GM23248 (cell line): ENCODE measurements around the gene CDAN1. TPM values are rescaled to one million over a fixed set of nuclear protein-coding genes. Genes with fewer than 3 reads are reported as not detected.

ENCODE experiments used
- DNase-seq: peaks from one replicate; pipeline ENCODE4 v3.0.0-alpha.2; 2015
- H2AFZ ChIP-seq: fragments of 200-600 bp; sonication (generic); 2 replicates; pipeline ENCODE4 v1.6.1; 2016; ENCODE audit warnings: antibody characterized with exemption
- H3F3A ChIP-seq: fragments of 200-600 bp; sonication (generic); 2 replicates; pipeline ENCODE4 v1.6.1; 2016; ENCODE audit warnings: mild to moderate bottlenecking, antibody characterized with exemption, mixed run types; ENCODE audit not compliant: insufficient read depth
- H3K27ac ChIP-seq: fragments of 200-600 bp; sonication (generic); 2 replicates; pipeline ENCODE4 v1.5.1; 2016; ENCODE audit warnings: mild to moderate bottlenecking
- H3K27me3 ChIP-seq: fragments of 200-600 bp; sonication (generic); replicated peaks from 2 replicates; pipeline ENCODE4 v1.6.1; 2016; ENCODE audit warnings: mild to moderate bottlenecking; ENCODE audit not compliant: insufficient read depth
- H3K36me3 ChIP-seq: fragments of 200-600 bp; sonication (generic); 2 replicates; pipeline ENCODE4 v1.6.1; 2016; ENCODE audit warnings: low read depth, mild to moderate bottlenecking
- H3K4me1 ChIP-seq: fragments of 200-600 bp; sonication (generic); 2 replicates; pipeline ENCODE4 v1.6.1; 2016; ENCODE audit warnings: mild to moderate bottlenecking; ENCODE audit not compliant: insufficient read depth
- H3K4me2 ChIP-seq: fragments of 200-600 bp; sonication (generic); one replicate; pipeline ENCODE4 v1.6.1; 2016; ENCODE audit warnings: mild to moderate bottlenecking; ENCODE audit not compliant: unreplicated experiment
- H3K4me3 ChIP-seq: fragments of 200-600 bp; sonication (generic); 2 replicates; pipeline ENCODE4 v1.5.1; 2016; ENCODE audit warnings: mild to moderate bottlenecking
- H3K79me2 ChIP-seq: fragments of 200-600 bp; sonication (generic); 2 replicates; pipeline ENCODE4 v1.6.1; 2016; ENCODE audit warnings: mild to moderate bottlenecking; ENCODE audit not compliant: insufficient read depth
- H3K9ac ChIP-seq: fragments of 200-600 bp; sonication (generic); 2 replicates; pipeline ENCODE4 v1.6.1; 2016; ENCODE audit warnings: mild to moderate bottlenecking
- H3K9me2 ChIP-seq: fragments of 200-600 bp; sonication (generic); 2 replicates; pipeline ENCODE4 v1.6.1; 2016; ENCODE audit warnings: mixed run types, mild to moderate bottlenecking, moderate library complexity; ENCODE audit not compliant: insufficient read depth
- H3K9me3 ChIP-seq: fragments of 200-600 bp; sonication (generic); one replicate; pipeline ENCODE4 v1.6.1; 2017; ENCODE audit warnings: low read depth
- H4K20me1 ChIP-seq: fragments of 200-600 bp; sonication (generic); 2 replicates; pipeline ENCODE4 v1.6.0; 2016; ENCODE audit not compliant: insufficient read depth
- EZH2 ChIP-seq: fragments of 200-600 bp; sonication (generic); IDR thresholded peaks from 2 replicates; pipeline ENCODE4 v1.6.1; 2018; ENCODE audit warnings: antibody characterized with exemption, mild to moderate bottlenecking; ENCODE audit not compliant: insufficient read depth, poor library complexity, severe bottlenecking
- EZH2phosphoT487 ChIP-seq: fragments of 200-600 bp; sonication (generic); IDR thresholded peaks from 2 replicates; pipeline ENCODE4 v1.6.1; 2018; ENCODE audit warnings: antibody characterized with exemption, moderate library complexity, mild to moderate bottlenecking, low read depth; ENCODE audit not compliant: insufficient read depth
- WGBS, 2 experiments: methylation state at CpG; one replicate each; pipeline ENCODE4 v1.1.6; 2015 to 2017; ENCODE audit warnings: low lambda C conversion rate in 2 of 2, low coverage in 1 of 2; ENCODE audit errors: missing lambda C conversion rate in 2 of 2; 5-methylcytosine and 5-hydroxymethylcytosine counted together
- in situ Hi-C: fragments of 300-500 bp; cut with MboI; formaldehyde crosslinking; loops from 2 replicates; pipeline ENCODE4 v1.15.0; 2020
- polyA plus RNA-seq: library from polyadenylated mRNA; unstranded; fragments of >200 nt; fragmentation: Nextera tagmentation; extraction: Ambion mirVana; gene quantifications from 2 replicates; pipeline ENCODE4 v1.2.1, GENCODE V29; 2016
- total RNA-seq: library from RNA; depleted of rRNA; stranded (reverse); fragments of >200 nt; shearing (Covaris generic); gene quantifications from 2 replicates; pipeline ENCODE4 v1.2.3, GENCODE V29; 2014

Gene CDAN1
- total and polyA plus RNA-seq, 2 experiments from 2014 or later: 5.3 to 13.0 TPM

DNA sequence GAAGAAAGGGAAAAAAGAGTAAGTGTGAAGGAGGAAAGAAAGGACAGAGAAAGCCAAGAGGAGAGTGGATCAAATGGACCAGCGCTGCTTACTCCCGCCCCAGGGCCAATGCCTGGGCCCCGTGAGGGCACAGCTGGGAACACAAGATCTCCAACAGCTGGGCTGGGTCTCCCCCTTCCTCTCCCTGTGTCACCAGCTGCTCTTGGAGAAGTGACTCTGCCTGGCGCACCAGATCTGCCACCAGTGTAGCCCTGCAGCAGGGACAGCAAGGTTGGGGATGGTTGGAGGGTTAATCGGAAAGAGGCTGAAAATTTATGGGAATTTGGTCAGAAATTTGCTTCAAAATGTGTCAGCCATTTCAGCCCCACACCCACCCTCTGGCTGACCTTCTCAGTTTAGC lies 8.4 kb downstream of the CDAN1 start:
- no peaks in the 10 kb centered on the region for H3K4me1 ChIP-seq
- H2AFZ ChIP-seq: no peak overlapping the region
- H3K4me3 ChIP-seq: no peak overlapping the region
- H3K36me3 ChIP-seq: peaks cover 17% of the 10 kb centered on the region; the same call in 1 of the 2 replicates
- no peaks in the 10 kb centered on the region for H3K79me2 ChIP-seq
- WGBS, 2 experiments: 86 to 87% methylated on average over 5 of the region's 5 CpGs
- no peak overlapping the region for H3K9ac ChIP-seq
- no peaks in the 10 kb centered on the region for H3K9me3 ChIP-seq
- no peak for DNase-seq
- H3K4me2 ChIP-seq: no peak overlapping the region
- H3K27ac ChIP-seq: no peak overlapping the region
- TF ChIP-seq EZH2 (no peak), EZH2phosphoT487 (no peak)
- no peaks in the 10 kb centered on the region for H3K9me2 ChIP-seq
- in situ Hi-C loops: no loop called here
- H3K27me3 ChIP-seq: no peaks in the 10 kb centered on the region
- no peaks in the 10 kb centered on the region for H4K20me1 ChIP-seq
- H3F3A ChIP-seq: no peaks in the 10 kb centered on the region

DNA sequence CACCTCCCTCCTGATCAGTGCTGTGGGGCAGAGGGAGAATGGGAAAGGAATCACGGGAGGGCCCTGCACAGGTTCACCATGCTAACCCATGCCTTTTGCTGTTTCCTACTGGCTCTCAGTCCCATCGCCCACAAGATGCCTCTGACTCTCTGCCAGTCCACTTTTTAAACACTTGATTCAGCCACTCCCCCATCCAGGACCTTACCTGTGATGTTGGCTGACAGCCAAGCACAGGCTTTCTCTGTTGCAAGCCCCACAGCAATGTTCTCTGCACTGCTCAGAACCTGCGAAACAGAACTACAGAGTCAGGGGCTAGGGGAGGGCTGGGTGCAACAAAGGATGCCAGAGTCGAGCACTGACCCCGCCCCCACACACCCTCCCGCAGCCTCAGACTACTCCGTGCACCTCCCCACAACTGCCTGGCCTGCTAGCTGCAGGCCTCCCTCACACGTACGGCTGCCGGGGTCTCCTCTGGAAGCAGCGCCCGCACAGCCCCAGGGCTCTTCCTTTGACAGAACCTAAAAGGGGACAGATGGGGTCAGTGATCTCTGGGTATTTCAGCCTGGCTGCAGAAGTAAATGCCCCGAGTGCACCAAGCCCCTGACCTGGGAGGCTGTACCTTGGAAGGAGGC lies 9.1 kb downstream of the CDAN1 start:
- WGBS, 2 experiments: 80 to 81% methylated on average over 12 to 13 of the region's 13 CpGs
- Histone ChIP-seq H3K9me2 (no peaks in the 10 kb centered on the region), H4K20me1 (no peaks in the 10 kb centered on the region), H3K4me3 (no peak overlapping the region), H3K27me3 (no peaks in the 10 kb centered on the region), H3K4me2 (no peak overlapping the region), H3K36me3 (peaks cover 22% of the 10 kb centered on the region; the same call in 1 of the 2 replicates), H3K4me1 (no peaks in the 10 kb centered on the region), H3F3A (no peaks in the 10 kb centered on the region), H3K9ac (no peak overlapping the region), H3K79me2 (no peaks in the 10 kb centered on the region), H2AFZ (no peak overlapping the region), H3K9me3 (no peaks in the 10 kb centered on the region), H3K27ac (no peak overlapping the region)
- TF ChIP-seq EZH2: no peak
- no peak for TF ChIP-seq EZH2phosphoT487
- in situ Hi-C loops: no loop called here
- DNase-seq: no peak

DNA sequence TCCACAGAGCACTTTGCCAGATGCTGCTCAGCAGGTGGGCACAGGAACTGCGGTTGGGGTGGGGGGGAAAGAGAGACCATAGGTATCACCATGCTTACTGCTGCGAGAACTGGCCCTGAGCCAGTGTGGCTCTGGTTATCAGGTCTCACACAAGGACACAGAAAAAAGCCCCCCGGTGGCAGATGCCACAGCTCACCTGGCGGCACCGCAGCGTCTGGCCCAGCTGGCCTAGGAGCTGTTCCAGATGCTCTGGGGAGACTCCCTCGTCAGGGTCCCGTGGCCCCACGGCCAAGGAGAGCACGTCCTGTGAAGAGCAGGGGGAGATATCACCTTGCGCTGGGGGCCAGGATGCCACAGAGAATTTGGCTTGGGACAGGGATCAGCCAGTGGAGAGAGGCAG lies 10.8 kb downstream of the CDAN1 start:
- in situ Hi-C loops: no loop called here
- Histone ChIP-seq H3K9me2 (no peaks in the 10 kb centered on the region), H3K27me3 (no peaks in the 10 kb centered on the region), H3K79me2 (no peaks in the 10 kb centered on the region), H3K9ac (no peak overlapping the region), H3K4me1 (no peaks in the 10 kb centered on the region), H3K27ac (no peak overlapping the region), H4K20me1 (no peaks in the 10 kb centered on the region), H3K36me3 (peaks cover 26% of the 10 kb centered on the region; the same call in 1 of the 2 replicates), H3K4me2 (no peak overlapping the region), H2AFZ (no peak overlapping the region), H3K9me3 (no peaks in the 10 kb centered on the region), H3F3A (no peaks in the 10 kb centered on the region), H3K4me3 (no peak overlapping the region)
- DNase-seq: no peak
- TF ChIP-seq EZH2phosphoT487: no peak
- no peak for TF ChIP-seq EZH2
- 90% methylated on average over 11 of the region's 11 CpGs for WGBS, 2 experiments

DNA sequence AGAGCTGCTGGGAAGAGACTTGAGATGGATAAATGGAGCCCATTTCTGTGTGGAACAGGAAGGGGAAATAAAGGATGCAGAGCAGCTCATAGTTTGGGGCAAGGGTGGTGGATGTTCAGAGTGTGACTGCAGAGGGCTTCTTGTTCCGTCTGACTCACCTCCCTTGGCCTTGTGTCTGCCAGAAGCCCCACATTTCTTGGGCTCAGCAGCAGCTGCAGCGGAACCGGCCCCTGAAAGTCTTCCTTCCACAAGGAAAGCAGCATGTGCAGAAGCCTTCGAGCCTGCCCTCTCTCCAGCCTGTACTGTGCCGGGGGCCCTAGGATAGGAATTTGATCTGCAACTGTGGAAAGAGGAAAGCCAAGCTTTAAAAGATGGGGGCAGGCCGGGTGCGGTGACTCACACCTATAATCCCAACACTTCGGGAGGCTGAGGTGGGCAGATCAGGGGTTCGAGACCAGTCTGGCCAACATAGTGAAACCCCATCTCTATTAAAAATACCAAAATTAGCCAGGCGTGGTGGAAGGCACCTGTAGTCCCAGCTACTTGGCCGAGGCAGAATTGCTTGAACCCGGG lies 11.5 kb downstream of the CDAN1 start:
- in situ Hi-C loops: no loop called here
- Histone ChIP-seq H3K79me2 (no peaks in the 10 kb centered on the region), H4K20me1 (no peaks in the 10 kb centered on the region), H3K4me3 (no peak overlapping the region), H3K36me3 (peaks cover 23% of the 10 kb centered on the region; the same call in 1 of the 2 replicates), H3K27me3 (no peaks in the 10 kb centered on the region), H3K4me1 (no peaks in the 10 kb centered on the region), H2AFZ (no peak overlapping the region), H3K9me3 (no peaks in the 10 kb centered on the region), H3K4me2 (no peak overlapping the region), H3K27ac (no peak overlapping the region), H3F3A (no peaks in the 10 kb centered on the region), H3K9me2 (no peaks in the 10 kb centered on the region), H3K9ac (no peak overlapping the region)
- no peak for DNase-seq
- no peak for TF ChIP-seq EZH2phosphoT487
- TF ChIP-seq EZH2: no peak
- WGBS, 2 experiments: 85 to 89% methylated on average over 12 of the region's 12 CpGs
